Cardiac fibroblast (primary cell): Measurements from ENCODE around the gene USP15.

Experiments used
- DNase-seq, 2 donors: peaks; one replicate each; pipeline versions ENCODE4 v3.0.0 to v3.0.0-alpha.2; 2010; ENCODE audit warnings: low read depth in 2 of 2
- H3K4me3 ChIP-seq, 2 donors: replicated peaks in 1 of 2; 1 replicate in 1 of 2; 2 replicates in 1 of 2; pipeline ENCODE4 v1.5.1; 2011; ENCODE audit warnings: low read depth in 2 of 2, low read length in 2 of 2, mild to moderate bottlenecking in 2 of 2, moderate library complexity in 1 of 2
- CTCF ChIP-seq: IDR thresholded peaks from one replicate; pipeline ENCODE4 v1.5.1; 2011; ENCODE audit warnings: low read depth, mild to moderate bottlenecking, low read length, inconsistent platforms

USP15 gene

GRCh38 chr12:62299617-62300016 lies 39.4 kb downstream of the USP15 start:
- DNase-seq: no peak
- H3K4me3 ChIP-seq: no peak overlapping the region
- no peak for TF ChIP-seq CTCF

- no peak for DNase-seq
- H3K4me3 ChIP-seq: no peak overlapping the region
- no peak for TF ChIP-seq CTCF
Measured at GRCh38 chr12:62301080-62301798, 41.0 kb downstream of the USP15 start.

DNA sequence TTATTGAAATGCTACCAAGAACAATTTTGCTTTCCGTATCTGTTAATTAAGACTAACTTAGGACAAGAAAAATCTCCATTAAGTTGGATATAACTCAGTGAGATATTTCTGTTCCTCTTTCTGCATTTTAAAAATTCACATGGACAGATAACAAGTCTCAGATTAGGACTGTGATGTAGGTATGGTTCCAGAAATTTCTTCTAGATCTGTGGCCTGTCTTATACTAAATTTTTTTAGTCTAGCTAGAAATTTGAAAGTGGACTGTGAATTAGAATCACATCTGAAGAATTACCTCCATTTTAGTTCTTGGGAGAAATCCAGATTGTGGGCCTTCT lies 41.6 kb downstream of the USP15 start:
- H3K4me3 ChIP-seq: no peak overlapping the region
- TF ChIP-seq CTCF: no peak
- no peak for DNase-seq

DNA sequence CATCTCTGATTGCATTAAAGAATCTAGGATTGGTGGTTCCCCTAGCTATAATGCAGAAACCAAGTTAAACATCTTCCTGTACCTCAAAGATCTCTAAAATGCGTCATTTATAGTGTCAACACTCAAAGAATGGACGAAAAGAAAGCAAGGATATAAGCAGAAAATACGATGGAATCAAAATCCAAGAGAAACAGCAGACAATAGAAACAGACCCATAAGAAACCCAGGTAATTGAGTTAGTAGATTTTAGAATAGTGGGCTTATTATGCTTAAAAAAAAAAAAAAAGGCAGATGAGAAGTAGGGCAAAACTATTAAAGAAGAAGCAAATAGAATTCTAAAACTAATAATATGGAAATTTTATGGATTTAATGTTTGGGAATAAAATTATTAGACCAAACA lies 44.4 kb downstream of the USP15 start:
- DNase-seq: no peak
- TF ChIP-seq CTCF: no peak
- no peak overlapping the region for H3K4me3 ChIP-seq

GRCh38 chr12:62305778-62306177 lies 45.6 kb downstream of the USP15 start:
- TF ChIP-seq CTCF: no peak
- no peak for DNase-seq
- no peak overlapping the region for H3K4me3 ChIP-seq

DNA sequence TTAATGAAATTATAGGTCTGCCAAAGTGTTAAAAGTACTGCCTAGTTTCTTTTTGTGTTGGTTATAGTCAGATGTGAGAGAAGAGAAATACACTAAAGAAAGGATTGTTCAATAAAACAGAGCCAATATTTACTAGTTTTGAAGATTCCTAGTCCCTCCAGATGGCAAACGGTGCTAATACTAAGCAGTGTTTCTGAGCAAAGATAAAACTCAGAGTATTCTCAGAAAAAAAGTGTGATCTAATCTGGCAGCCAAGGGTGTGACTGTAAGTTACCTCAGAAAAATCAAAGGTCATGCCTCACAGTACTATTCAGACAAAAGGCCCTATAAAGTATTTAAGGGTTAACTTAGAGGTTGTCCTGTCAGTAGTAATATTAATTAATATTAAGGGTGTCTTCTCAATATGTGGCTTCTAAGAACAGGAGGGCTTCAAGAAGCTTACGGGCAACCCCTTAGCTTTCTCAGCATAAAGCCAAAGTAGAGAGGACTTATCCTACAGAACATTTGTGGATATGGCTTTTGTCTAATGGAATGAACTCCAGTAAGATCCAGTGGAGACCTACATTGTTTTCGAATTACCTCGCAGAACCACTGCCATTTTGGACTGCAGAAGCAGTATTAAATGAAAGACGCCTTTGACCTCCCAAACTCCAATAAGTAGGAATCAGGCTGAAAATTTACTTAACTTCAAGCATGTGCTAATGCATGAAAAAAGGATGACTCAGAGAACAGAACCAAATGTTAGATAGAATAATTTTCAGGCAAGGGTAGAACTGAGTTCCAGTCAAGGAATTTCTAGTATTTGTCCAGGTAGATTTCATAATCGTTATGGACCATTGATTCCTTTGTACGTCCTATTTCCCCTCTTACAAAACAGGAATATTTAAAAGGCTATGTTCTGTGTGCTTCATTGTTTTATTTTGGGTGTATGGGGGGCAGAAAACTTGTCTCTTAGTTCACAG lies 46.6 kb downstream of the USP15 start:
- DNase-seq: no peak
- H3K4me3 ChIP-seq: no peak overlapping the region
- TF ChIP-seq CTCF: no peak
